ENCODE results near the gene LRCH1.

LRCH1 gene

GRCh38 chr13:46535002-46535401 is 18.0 kb upstream of the LRCH1 start:
- no peak for TF ChIP-seq CTCF (conservative IDR thresholded peaks at IDR 0.05; ENCODE audit: control insufficient read depth, insufficient read depth, low read depth, low read length)
- no peak for DNase-seq (ENCODE audit: low read depth)
- no peak overlapping the region for H3K4me3 ChIP-seq (ENCODE audit: control insufficient read depth, low read depth, low read length)

- no peak for TF ChIP-seq CTCF (conservative IDR thresholded peaks at IDR 0.05; ENCODE audit: control insufficient read depth, insufficient read depth, low read depth, low read length)
- no peak overlapping the region for H3K4me3 ChIP-seq (ENCODE audit: control insufficient read depth, low read depth, low read length)
- no peak for DNase-seq (ENCODE audit: low read depth)
Measured at GRCh38 chr13:46535825-46536224, 17.1 kb upstream of the LRCH1 start.

- no peak for DNase-seq (ENCODE audit: low read depth)
- no peak overlapping the region for H3K4me3 ChIP-seq (ENCODE audit: control insufficient read depth, low read depth, low read length)
- no peak for TF ChIP-seq CTCF (conservative IDR thresholded peaks at IDR 0.05; ENCODE audit: control insufficient read depth, insufficient read depth, low read depth, low read length)
Measured at GRCh38 chr13:46536341-46536740, 16.6 kb upstream of the LRCH1 start.

- no peak for TF ChIP-seq CTCF (conservative IDR thresholded peaks at IDR 0.05; ENCODE audit: control insufficient read depth, insufficient read depth, low read depth, low read length)
- H3K4me3 ChIP-seq (ENCODE audit: control insufficient read depth, low read depth, low read length) = no peak overlapping the region
Measured at GRCh38 chr13:46539231-46539630, 13.7 kb upstream of the LRCH1 start.

GRCh38 chr13:46541210-46541609 is 11.8 kb upstream of the LRCH1 start:
- H3K4me3 ChIP-seq (ENCODE audit: control insufficient read depth, low read depth, low read length) = no peak overlapping the region
- no peak for DNase-seq (ENCODE audit: low read depth)
- TF ChIP-seq CTCF (conservative IDR thresholded peaks at IDR 0.05; ENCODE audit: control insufficient read depth, insufficient read depth, low read depth, low read length) = no peak

More at GRCh38 chr13:46539231-46539630, 13.7 kb upstream of the LRCH1 start:
- no peak for DNase-seq (ENCODE audit: low read depth)

GRCh38 chr13:46542833-46543232 is 10.1 kb upstream of the LRCH1 start:
- no peak overlapping the region for H3K4me3 ChIP-seq (ENCODE audit: control insufficient read depth, low read depth, low read length)

More at GRCh38 chr13:46542833-46543232, 10.1 kb upstream of the LRCH1 start:
- DNase-seq (ENCODE audit: low read depth) = no peak
- no peak for TF ChIP-seq CTCF (conservative IDR thresholded peaks at IDR 0.05; ENCODE audit: control insufficient read depth, insufficient read depth, low read depth, low read length)

Measured in fibroblast of mammary gland (primary cell).